ENCODE results near the gene PKDCC. TPM values are rescaled to one million over a fixed set of nuclear protein-coding genes. Genes with fewer than 3 reads are reported as not detected.

PKDCC gene
- total RNA-seq, 1 donor: 8.2 TPM

DNA sequence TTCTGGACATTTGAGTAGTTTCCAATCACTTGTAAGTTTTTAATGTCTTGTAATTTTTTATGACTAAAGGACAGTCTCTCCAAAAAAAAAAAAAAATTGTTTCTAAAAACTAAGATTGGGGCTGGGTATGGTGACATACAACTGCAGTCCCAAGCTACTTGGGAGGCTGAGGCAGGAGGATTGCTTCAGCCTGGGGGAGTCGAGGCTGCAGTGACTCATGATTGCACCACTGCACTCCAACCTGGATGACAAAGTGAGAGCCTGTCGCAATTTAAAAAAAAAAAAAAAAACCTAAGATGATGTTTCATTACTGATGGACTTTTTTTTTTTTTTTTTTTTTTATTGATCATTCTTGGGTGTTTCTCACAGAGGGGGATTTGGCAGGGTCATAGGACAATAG, 34.4 kb upstream of the PKDCC start:
- TF ChIP-seq, protein P1, sequence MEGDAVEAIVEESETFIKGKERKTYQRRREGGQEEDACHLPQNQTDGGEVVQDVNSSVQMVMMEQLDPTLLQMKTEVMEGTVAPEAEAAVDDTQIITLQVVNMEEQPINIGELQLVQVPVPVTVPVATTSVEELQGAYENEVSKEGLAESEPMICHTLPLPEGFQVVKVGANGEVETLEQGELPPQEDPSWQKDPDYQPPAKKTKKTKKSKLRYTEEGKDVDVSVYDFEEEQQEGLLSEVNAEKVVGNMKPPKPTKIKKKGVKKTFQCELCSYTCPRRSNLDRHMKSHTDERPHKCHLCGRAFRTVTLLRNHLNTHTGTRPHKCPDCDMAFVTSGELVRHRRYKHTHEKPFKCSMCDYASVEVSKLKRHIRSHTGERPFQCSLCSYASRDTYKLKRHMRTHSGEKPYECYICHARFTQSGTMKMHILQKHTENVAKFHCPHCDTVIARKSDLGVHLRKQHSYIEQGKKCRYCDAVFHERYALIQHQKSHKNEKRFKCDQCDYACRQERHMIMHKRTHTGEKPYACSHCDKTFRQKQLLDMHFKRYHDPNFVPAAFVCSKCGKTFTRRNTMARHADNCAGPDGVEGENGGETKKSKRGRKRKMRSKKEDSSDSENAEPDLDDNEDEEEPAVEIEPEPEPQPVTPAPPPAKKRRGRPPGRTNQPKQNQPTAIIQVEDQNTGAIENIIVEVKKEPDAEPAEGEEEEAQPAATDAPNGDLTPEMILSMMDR (IDR thresholded peaks at IDR 0.05; ENCODE audit: insufficient read depth, low read depth, low read length): no peak
- no peak overlapping the region for H3K4me3 ChIP-seq (ENCODE audit: low read depth, low read length)
- DNase-seq (ENCODE audit: low read depth): peak; percentile 27

DNA sequence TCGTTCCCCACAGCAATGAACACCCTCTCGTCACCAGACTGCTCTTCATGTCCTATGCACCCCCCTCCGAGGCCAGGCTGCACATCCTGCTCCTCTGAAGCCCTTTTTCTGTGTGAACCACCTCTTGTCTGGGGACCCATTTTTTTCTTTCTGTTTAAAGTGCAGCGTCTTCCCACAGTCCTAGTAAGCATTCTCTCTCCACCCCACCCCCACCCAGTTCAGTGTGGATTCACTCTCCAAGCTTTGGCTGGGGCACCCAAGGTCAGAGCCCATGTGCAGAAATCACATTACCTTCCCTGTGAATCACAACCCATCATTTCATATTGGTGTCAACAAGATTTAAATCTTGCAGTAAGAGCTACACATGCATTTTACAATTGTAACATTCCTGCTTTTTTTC, 26.4 kb upstream of the PKDCC start:
- peak; percentile 89 for DNase-seq (ENCODE audit: low read depth)

DNA sequence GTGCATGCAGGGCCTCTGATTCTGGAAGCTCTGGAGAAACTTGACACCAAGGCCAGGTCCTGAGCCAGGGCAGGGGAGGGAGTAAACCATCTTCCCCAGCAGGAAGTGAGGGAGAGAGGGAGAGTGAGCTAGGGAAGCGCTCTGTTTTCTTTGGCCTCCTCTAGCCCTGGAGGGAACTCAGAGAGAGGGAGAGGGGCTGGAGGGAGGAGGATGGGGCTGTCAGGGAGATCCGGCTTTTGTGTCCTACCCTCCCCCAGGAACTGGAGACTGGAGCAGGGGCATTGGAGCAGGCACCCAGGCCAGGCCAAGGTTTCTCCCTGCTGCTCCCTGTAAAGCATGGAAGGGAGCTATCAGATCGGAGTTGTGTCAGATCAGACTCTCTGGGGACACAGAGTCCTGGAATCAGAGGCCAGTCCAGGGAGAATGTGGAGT, 22.7 kb upstream of the PKDCC start:
- H3K4me3 ChIP-seq (ENCODE audit: low read depth, low read length): no peak overlapping the region
- TF ChIP-seq, protein P1 (IDR thresholded peaks at IDR 0.05; ENCODE audit: insufficient read depth, low read depth, low read length): no peak
- DNase-seq (ENCODE audit: low read depth): peak; percentile 50

More for the DNA sequence above, 26.4 kb upstream of the PKDCC start:
- TF ChIP-seq, protein P1 (IDR thresholded peaks at IDR 0.05; ENCODE audit: insufficient read depth, low read depth, low read length): no peak
- no peak overlapping the region for H3K4me3 ChIP-seq (ENCODE audit: low read depth, low read length)

DNA sequence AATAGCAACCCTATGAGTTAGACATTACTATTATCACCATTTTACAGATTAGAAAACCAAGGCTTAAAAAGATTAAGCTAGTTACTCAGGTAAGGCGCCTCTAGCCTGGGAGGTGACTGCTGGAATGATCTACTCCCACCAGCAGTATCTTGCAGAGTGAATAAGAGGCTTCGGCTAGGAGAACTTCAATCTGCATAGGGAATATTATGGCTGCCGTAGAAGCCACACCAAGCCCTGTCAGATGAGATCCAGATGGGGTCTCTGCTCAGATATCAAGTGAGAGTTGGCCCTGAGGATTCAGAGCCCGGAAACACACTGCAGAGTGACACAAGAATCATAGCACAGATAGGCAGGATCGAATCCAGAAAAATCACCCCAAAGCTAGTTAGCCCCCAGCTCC, 21.5 kb upstream of the PKDCC start:
- no peak overlapping the region for H3K4me3 ChIP-seq (ENCODE audit: low read depth, low read length)
- TF ChIP-seq, protein P1 (IDR thresholded peaks at IDR 0.05; ENCODE audit: insufficient read depth, low read depth, low read length): no peak
- DNase-seq (ENCODE audit: low read depth): no peak

DNA sequence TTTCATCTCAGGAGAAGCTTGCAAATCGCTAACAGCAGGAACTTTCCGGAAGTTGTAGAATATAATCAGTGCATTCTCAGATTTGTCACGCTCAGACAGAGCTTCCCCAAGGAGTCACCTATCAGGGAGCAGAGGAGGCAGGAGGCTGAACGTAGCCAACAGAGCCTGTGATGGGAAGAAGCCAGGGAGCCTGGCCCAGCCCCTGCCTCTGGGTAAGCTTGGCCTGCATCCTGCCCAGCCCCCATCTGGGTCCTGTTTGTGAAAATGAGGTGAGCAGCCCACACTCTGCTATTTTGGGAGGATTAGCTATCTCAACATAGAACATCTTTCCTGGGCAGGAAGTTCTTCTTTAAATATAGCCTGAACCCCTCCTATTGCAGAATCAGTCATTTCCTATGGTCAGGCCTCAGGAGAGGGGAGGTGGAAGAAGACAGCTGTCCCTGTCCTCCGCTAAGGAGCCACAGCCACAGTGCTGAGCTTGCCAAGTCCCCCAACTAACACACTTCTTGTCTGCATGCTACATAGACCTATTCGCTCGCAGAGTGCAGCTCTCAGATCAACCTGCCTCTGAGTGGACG, 19.2 kb upstream of the PKDCC start:
- no peak overlapping the region for H3K4me3 ChIP-seq (ENCODE audit: low read depth, low read length)
- TF ChIP-seq, protein P1 (IDR thresholded peaks at IDR 0.05; ENCODE audit: insufficient read depth, low read depth, low read length): no peak
- no peak for DNase-seq (ENCODE audit: low read depth)

DNA sequence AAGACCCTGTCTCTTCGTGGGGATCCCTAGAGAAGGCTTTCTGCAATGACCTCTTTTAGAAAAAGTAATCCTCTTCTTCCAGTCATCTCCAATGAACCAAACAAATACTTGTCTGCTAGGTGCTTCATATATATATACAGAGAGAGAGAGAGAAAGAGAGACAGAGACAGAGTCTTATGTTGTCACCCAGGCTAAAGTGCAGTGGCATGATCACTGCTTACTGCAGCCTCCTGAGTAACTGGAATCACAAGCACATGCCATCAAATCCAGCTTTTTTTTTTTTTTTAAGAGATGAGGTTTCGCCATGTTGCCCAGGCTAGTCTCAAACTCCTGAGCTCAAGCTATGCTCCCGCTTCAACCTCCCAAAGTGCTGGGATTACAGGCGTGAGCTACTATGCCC, 18.6 kb upstream of the PKDCC start:
- DNase-seq (ENCODE audit: low read depth): no peak
- H3K4me3 ChIP-seq (ENCODE audit: low read depth, low read length): no peak overlapping the region
- TF ChIP-seq, protein P1 (IDR thresholded peaks at IDR 0.05; ENCODE audit: insufficient read depth, low read depth, low read length): no peak

DNA sequence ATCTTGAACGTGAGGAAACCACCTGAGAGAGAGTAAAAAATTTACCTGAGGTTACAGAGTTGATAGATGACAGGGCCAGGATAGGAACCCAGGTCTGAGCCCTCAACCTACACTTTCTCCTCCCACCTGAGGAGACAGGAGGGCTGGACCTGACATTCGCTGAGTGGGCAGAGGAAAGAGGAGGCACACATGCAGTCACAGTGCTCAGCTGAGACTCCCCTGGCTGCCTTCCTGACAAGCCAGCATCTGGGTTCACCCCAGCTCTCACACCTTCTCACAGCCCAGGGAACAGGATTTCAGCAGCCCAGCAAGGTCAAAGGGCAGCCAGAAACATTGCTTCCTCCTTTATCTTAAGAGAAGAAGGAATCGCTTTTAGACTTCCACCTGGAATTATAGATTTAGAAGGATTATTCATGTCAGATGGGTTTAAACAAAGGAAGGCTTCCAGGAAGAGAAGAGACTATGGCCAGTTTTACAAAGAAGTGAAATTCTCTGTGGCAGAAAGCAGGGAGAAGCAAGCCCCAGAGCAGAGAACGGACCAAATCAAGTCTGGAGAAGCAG, 18.1 kb upstream of the PKDCC start:
- no peak for DNase-seq (ENCODE audit: low read depth)
- TF ChIP-seq, protein P1 (IDR thresholded peaks at IDR 0.05; ENCODE audit: insufficient read depth, low read depth, low read length): no peak
- no peak overlapping the region for H3K4me3 ChIP-seq (ENCODE audit: low read depth, low read length)

Measured in fibroblast of villous mesenchyme (primary cell).